HCT116 (cell line): ENCODE results near the gene OTOG. TPM values are rescaled to one million over a fixed set of nuclear protein-coding genes. Genes with fewer than 3 reads are reported as not detected.

Source experiments
- ATAC-seq: fragments of 200-7000 bp; cut with Tn5 transposase; 2 replicates; pipeline ENCODE4 v1.9.1; 2020; ENCODE audit warnings: mild to moderate bottlenecking, moderate library complexity
- BruUV-seq: library from RNA; stranded (reverse); fragments of 400-500 nt; replicated peaks from 2 replicates; lab custom pipeline; 2021; lab: Mats Ljungman, UMichigan
- CTCF ChIA-PET: fragments of 300-600 bp; sonication (Branson Sonifier 250); formaldehyde crosslinking; loops from one replicate; lab custom pipeline; 2021; ENCODE audit warnings: antibody characterized with exemption; lab: Charles Lee
- POLR2A ChIA-PET: fragments of 300-600, 350-600 bp; sonication (Branson Sonifier 250); formaldehyde crosslinking; loops from one replicate; lab custom pipeline; 2021; ENCODE audit warnings: antibody characterized with exemption; lab: Charles Lee
- RAD21 ChIA-PET, 2 experiments: fragments of 300-600 bp; sonication (Branson Sonifier 250); formaldehyde crosslinking; loops; one replicate each; lab custom pipeline; 2023; ENCODE audit warnings: low total read pairs in 2 of 2; ENCODE audit not compliant: uncharacterized antibody in 2 of 2, unreplicated experiment in 2 of 2, low non-redundant PET in 1 of 2; lab: Charles Lee
- DNase-seq: peaks from one replicate; pipeline ENCODE4 v3.0.0-alpha.2; 2010; ENCODE audit warnings: low read depth, low spot score
- H2AFZ ChIP-seq: fragments of 200-600 bp; shearing (Covaris generic), sonication (generic); 2 replicates; pipeline ENCODE4 v1.6.1; 2017; ENCODE audit warnings: low read depth, mixed run types, mixed read lengths, antibody characterized with exemption, low read length; ENCODE audit not compliant: poor library complexity, severe bottlenecking
- H3K27ac ChIP-seq: 2 replicates; pipeline ENCODE4 v1.5.1; 2012; ENCODE audit warnings: low read depth, low read length
- H3K27me3 ChIP-seq: fragments of 200-600 bp; sonication (generic); 2 replicates; pipeline ENCODE4 v1.6.1; 2016; ENCODE audit warnings: mixed run types, low read length, mixed read lengths; ENCODE audit not compliant: insufficient read depth
- H3K36me3 ChIP-seq, 2 experiments: fragments of 200-500 bp in 1 of 2; fragments of 200-600 bp in 1 of 2; sonication (Bioruptor generic) in 1 of 2; sonication (generic) in 1 of 2; 2 replicates each; pipeline versions ENCODE4 v1.5.1 to v1.6.1; 2014 to 2016; ENCODE audit warnings: low read length in 2 of 2, inconsistent platforms in 1 of 2, mixed read lengths in 1 of 2, mixed run types in 1 of 2; ENCODE audit not compliant: insufficient read depth in 2 of 2, control insufficient read depth in 1 of 2
- H3K4me1 ChIP-seq, 2 experiments: fragments of 200-600 bp in 1 of 2; sonication (generic) in 1 of 2; 2 replicates each; pipeline versions ENCODE4 v1.5.1 to v1.6.1; 2012 to 2017; ENCODE audit warnings: low read length in 2 of 2, inconsistent platforms in 1 of 2, mild to moderate bottlenecking in 1 of 2, mixed read lengths in 1 of 2, mixed run types in 1 of 2, moderate library complexity in 1 of 2; ENCODE audit not compliant: insufficient read depth in 2 of 2, control insufficient read depth in 1 of 2
- H3K4me2 ChIP-seq: fragments of 200-600 bp; sonication (generic); 2 replicates; pipeline ENCODE4 v1.6.1; 2017; ENCODE audit warnings: mixed run types, low read length, mixed read lengths
- H3K4me3 ChIP-seq, 2 experiments: fragments of 200-600 bp in 1 of 2; sonication (generic) in 1 of 2; replicated peaks in 1 of 2; 2 replicates each; pipeline ENCODE4 v1.5.1; 2011 to 2016; ENCODE audit warnings: low read length in 2 of 2, control low read depth in 1 of 2, low read depth in 1 of 2, mild to moderate bottlenecking in 1 of 2, mixed read lengths in 1 of 2, mixed run types in 1 of 2
- H3K79me2 ChIP-seq: fragments of 200-600 bp; sonication (generic); 2 replicates; pipeline ENCODE4 v1.6.1; 2017; ENCODE audit warnings: mild to moderate bottlenecking, mixed run types, low read length, moderate library complexity, mixed read lengths; ENCODE audit not compliant: insufficient read depth
- H3K9ac ChIP-seq: fragments of 200-600 bp; sonication (generic); 2 replicates; pipeline ENCODE4 v1.6.1; 2016; ENCODE audit warnings: low read length, mixed read lengths
- H3K9me2 ChIP-seq: fragments of 200-600 bp; sonication (generic), shearing (Covaris generic); 2 replicates; pipeline ENCODE4 v1.6.1; 2017; ENCODE audit warnings: mixed run types, mild to moderate bottlenecking, moderate library complexity; ENCODE audit not compliant: insufficient read depth
- H3K9me3 ChIP-seq, 2 experiments: fragments of 200-500 bp in 1 of 2; fragments of 200-600 bp in 1 of 2; sonication (Bioruptor generic) in 1 of 2; sonication (generic) in 1 of 2; 2 replicates each; pipeline ENCODE4 v1.6.1; 2014 to 2017; ENCODE audit warnings: low read length in 2 of 2, mixed read lengths in 2 of 2, inconsistent platforms in 1 of 2, low read depth in 1 of 2, mild to moderate bottlenecking in 1 of 2, mixed run types in 1 of 2, moderate library complexity in 1 of 2; ENCODE audit not compliant: control insufficient read depth in 1 of 2, insufficient read depth in 1 of 2
- H4K20me1 ChIP-seq: fragments of 200-600 bp; sonication (generic), shearing (Covaris generic); 2 replicates; pipeline ENCODE4 v1.6.1; 2017; ENCODE audit warnings: mixed run types, mild to moderate bottlenecking, moderate library complexity; ENCODE audit not compliant: insufficient read depth
- CTCF ChIP-seq, 3 experiments: fragments of 200-600 bp in 1 of 3; sonication (generic) in 1 of 3; IDR thresholded peaks in 2 of 3; conservative IDR thresholded peaks in 1 of 3; 2 replicates each; pipeline ENCODE4 v1.5.1; 2012 to 2017; ENCODE audit warnings: low read depth in 2 of 3, low read length in 2 of 3, antibody characterized with exemption in 1 of 3, borderline replicate concordance in 1 of 3, control low read depth in 1 of 3, mild to moderate bottlenecking in 1 of 3, mixed read lengths in 1 of 3, mixed run types in 1 of 3, moderate library complexity in 1 of 3; ENCODE audit not compliant: insufficient read depth in 1 of 3
- EZH2phosphoT487 ChIP-seq: fragments of 200-600 bp; IDR thresholded peaks from 2 replicates; pipeline ENCODE4 v1.6.1; 2018; ENCODE audit warnings: antibody characterized with exemption, borderline replicate concordance
- JUND ChIP-seq: IDR thresholded peaks from 2 replicates; pipeline ENCODE4 v1.6.1; 2012
- RAD21 ChIP-seq: IDR thresholded peaks from 2 replicates; pipeline ENCODE4 v1.6.1; 2012; ENCODE audit warnings: low read depth, mild to moderate bottlenecking
- SIN3A ChIP-seq: IDR thresholded peaks from 2 replicates; pipeline ENCODE4 v1.6.1; 2012; ENCODE audit warnings: low read depth
- SRF ChIP-seq: IDR thresholded peaks from 2 replicates; pipeline ENCODE4 v1.6.1; 2012; ENCODE audit warnings: low read depth
- TCF7L2 ChIP-seq: IDR thresholded peaks from 2 replicates; pipeline ENCODE4 v1.7.0; 2011; ENCODE audit warnings: borderline replicate concordance, inconsistent platforms; ENCODE audit not compliant: insufficient read depth, insufficient read length; ENCODE audit errors: extremely low read depth
- ZBTB33 ChIP-seq: IDR thresholded peaks from 2 replicates; pipeline ENCODE4 v1.6.1; 2011; ENCODE audit warnings: mild to moderate bottlenecking, low read length, moderate library complexity; ENCODE audit not compliant: insufficient replicate concordance; ENCODE audit errors: extremely low read depth
- ZNF274 ChIP-seq: fragments of 200-500 bp; sonication (Bioruptor generic); IDR thresholded peaks from 2 replicates; pipeline ENCODE4 v1.6.1; 2014; ENCODE audit warnings: mild to moderate bottlenecking, low read depth, low read length, inconsistent platforms
- intact Hi-C: fragments of 100-400 bp; cut with micrococcal nuclease; formaldehyde crosslinking; loops from 2 replicates; pipeline ENCODE4 v1.10.0; 2022
- total RNA-seq: library from RNA; stranded (reverse); gene quantifications from one replicate; pipeline ENCODE4 v1.2.1, GENCODE V29; 2021; ENCODE audit not compliant: unreplicated experiment
- TF ChIP-seq, protein P1 (sequence below): IDR thresholded peaks from 2 replicates; pipeline ENCODE4 v1.6.1; 2012
- TF ChIP-seq, protein P2 (sequence below): IDR thresholded peaks from 2 replicates; pipeline ENCODE4 v1.6.1; 2012; ENCODE audit warnings: low read depth

The OTOG gene
- total RNA-seq, 1 experiment from 2014 or later: 0.07 TPM

GRCh38 chr11:17526931-17527627 lies 20.0 kb upstream of the OTOG start:
- Histone ChIP-seq H3K9me3 (no peaks in the 10 kb centered on the region), H3K9me2 (no peaks in the 10 kb centered on the region), H3K4me1 (no peaks in the 10 kb centered on the region), H3K27ac (no peak overlapping the region), H4K20me1 (no peaks in the 10 kb centered on the region)
- no peak for ATAC-seq
- CTCF ChIA-PET: interaction anchor here (1.0 to 2.4 kb wide), 11 partner anchors 8 to 297 kb away, joined by 3 to 32 read pairs (median 12); partner anchors contain the start of gene USH1C
- TF ChIP-seq, protein P1, sequence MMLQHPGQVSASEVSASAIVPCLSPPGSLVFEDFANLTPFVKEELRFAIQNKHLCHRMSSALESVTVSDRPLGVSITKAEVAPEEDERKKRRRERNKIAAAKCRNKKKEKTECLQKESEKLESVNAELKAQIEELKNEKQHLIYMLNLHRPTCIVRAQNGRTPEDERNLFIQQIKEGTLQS: no peak
- TF ChIP-seq CTCF (IDR thresholded peaks at IDR 0.05 in 2 of 3, conservative IDR thresholded peaks at IDR 0.05 in 1 of 3; ENCODE audit: borderline replicate concordance in 1 of 3, insufficient read depth in 1 of 3, low read depth in 2 of 3, low read length in 2 of 3) (no peak), EZH2phosphoT487 (no peak), RAD21 (no peak), TCF7L2 (no peak), JUND (no peak), SRF (no peak), SIN3A (no peak), ZBTB33 (no peak), ZNF274 (no peak)
- TF ChIP-seq, protein P2, sequence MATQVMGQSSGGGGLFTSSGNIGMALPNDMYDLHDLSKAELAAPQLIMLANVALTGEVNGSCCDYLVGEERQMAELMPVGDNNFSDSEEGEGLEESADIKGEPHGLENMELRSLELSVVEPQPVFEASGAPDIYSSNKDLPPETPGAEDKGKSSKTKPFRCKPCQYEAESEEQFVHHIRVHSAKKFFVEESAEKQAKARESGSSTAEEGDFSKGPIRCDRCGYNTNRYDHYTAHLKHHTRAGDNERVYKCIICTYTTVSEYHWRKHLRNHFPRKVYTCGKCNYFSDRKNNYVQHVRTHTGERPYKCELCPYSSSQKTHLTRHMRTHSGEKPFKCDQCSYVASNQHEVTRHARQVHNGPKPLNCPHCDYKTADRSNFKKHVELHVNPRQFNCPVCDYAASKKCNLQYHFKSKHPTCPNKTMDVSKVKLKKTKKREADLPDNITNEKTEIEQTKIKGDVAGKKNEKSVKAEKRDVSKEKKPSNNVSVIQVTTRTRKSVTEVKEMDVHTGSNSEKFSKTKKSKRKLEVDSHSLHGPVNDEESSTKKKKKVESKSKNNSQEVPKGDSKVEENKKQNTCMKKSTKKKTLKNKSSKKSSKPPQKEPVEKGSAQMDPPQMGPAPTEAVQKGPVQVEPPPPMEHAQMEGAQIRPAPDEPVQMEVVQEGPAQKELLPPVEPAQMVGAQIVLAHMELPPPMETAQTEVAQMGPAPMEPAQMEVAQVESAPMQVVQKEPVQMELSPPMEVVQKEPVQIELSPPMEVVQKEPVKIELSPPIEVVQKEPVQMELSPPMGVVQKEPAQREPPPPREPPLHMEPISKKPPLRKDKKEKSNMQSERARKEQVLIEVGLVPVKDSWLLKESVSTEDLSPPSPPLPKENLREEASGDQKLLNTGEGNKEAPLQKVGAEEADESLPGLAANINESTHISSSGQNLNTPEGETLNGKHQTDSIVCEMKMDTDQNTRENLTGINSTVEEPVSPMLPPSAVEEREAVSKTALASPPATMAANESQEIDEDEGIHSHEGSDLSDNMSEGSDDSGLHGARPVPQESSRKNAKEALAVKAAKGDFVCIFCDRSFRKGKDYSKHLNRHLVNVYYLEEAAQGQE: no peak
- TF ChIP-seq, all 23 proteins: peak for 0
- BruUV-seq: no TSS peak
- 0 out of 4 replicates have a peak, but pooled peaks cover 0 to 3% of the 10 kb centered on the region in 2 experiments for H3K36me3 ChIP-seq
- intact Hi-C loops: no loop called here
- no peaks in the 10 kb centered on the region for H3K79me2 ChIP-seq
- no peak overlapping the region for H3K4me3 ChIP-seq
- no peaks in the 10 kb centered on the region for H3K27me3 ChIP-seq
- no peak overlapping the region for H3K4me2 ChIP-seq
- no peak overlapping the region for H2AFZ ChIP-seq
- RAD21 ChIA-PET: interaction anchor here in 1 of 2 experiments (0.7 kb wide), 1 partner anchor 190 kb away, joined by 3 read pairs; no protein-coding TSS in a partner anchor
- H3K9ac ChIP-seq: no peak overlapping the region
- DNase-seq: no peak
- POLR2A ChIA-PET: no interaction called here
